Psoas muscle (tissue), 8 donors: Measurements from ENCODE around the gene WBP1. TPM values are rescaled to one million over a fixed set of nuclear protein-coding genes. Genes with fewer than 3 reads are reported as not detected.
A peak's percentile ranks its signal among the peaks of the same experiment; 100 is the strongest.

Source experiments
- ATAC-seq, 4 donors: fragments of 200-7000 bp; cut with Tn5 transposase; one replicate each; pipeline ENCODE4 v1.9.1; 2020; ENCODE audit warnings: moderate library complexity in 3 of 4, mild to moderate bottlenecking in 2 of 4
- DNase-seq, 2 donors: peaks; one replicate each; pipeline ENCODE4 v3.0.0-alpha.2; 2020
- H3K27ac ChIP-seq: fragments of 200-600 bp; one replicate; pipeline ENCODE4 v1.8.0; 2022
- H3K27me3 ChIP-seq, 3 donors: fragments of 200-600 bp in 1 of 3; one replicate each; pipeline versions ENCODE4 v1.6.1 to v1.8.0; 2013 to 2022; ENCODE audit warnings: low read length in 2 of 3, mild to moderate bottlenecking in 2 of 3, moderate library complexity in 1 of 3; ENCODE audit not compliant: insufficient read depth in 3 of 3
- H3K36me3 ChIP-seq, 2 donors: fragments of 200-600 bp in 1 of 2; one replicate each; pipeline versions ENCODE4 v1.6.1 to v1.8.0; 2013 to 2022; ENCODE audit warnings: low read depth in 1 of 2, mild to moderate bottlenecking in 1 of 2, moderate library complexity in 1 of 2; ENCODE audit not compliant: insufficient read depth in 1 of 2
- H3K4me1 ChIP-seq: fragments of 200-600 bp; one replicate; pipeline ENCODE4 v1.8.0; 2022
- H3K4me3 ChIP-seq: fragments of 200-600 bp; one replicate; pipeline ENCODE4 v1.8.0; 2022; ENCODE audit warnings: mild to moderate bottlenecking
- H3K9me3 ChIP-seq: fragments of 200-600 bp; one replicate; pipeline ENCODE4 v1.8.0; 2022
- CTCF ChIP-seq: fragments of 200-600 bp; IDR thresholded peaks from one replicate; pipeline ENCODE4 v1.8.0; 2022; ENCODE audit warnings: antibody characterized with exemption
- WGBS, 3 donors: extraction: QIAGEN DNeasy Blood & Tissue Kit; methylation state at CpG; one replicate each; pipeline versions ENCODE4 v1.1.6 to v1.1.7; 2013; 5-methylcytosine and 5-hydroxymethylcytosine counted together
- intact Hi-C, 2 donors: fragments of 100-400 bp; cut with DNase I; formaldehyde crosslinking; loops; one replicate each; pipeline versions ENCODE4 v1.11.0 to v1.14.2; 2022
- polyA plus RNA-seq, 3 donors: library from polyadenylated mRNA; stranded (reverse); fragments of 200-250 nt; gene quantifications; one replicate each; pipeline ENCODE4 v1.2.3, GENCODE V29; 2013
- total RNA-seq, 4 donors: library from RNA; stranded (reverse); fragmentation: NEBNext Ultra II Directional in 2 of 4; extraction: Animal tissue kit (Norgen Biotek cat#: 25700) in 2 of 4; gene quantifications; one replicate each; pipeline versions ENCODE4 v1.2.1 to v1.2.4, GENCODE V29; 2021 to 2023
- donor health status: healthy with polysubstance abuse.
- donor health status: DM: no; HTN: no; CAD: no; lungs with moderate emphysema.
- donor health status: Bipolar disorder and iron deficiency.
- donor health status: healthy.
- donor health status: DM: yes; HTN: yes; CAD: no.
- donor health status: DM: no; HTN: no; CAD: no.
- donor health status: DM: no; HTN: no; CAD: no.
- donor health status: DM: yes; HTN: yes; CAD: no.

Gene WBP1
- total and polyA plus RNA-seq, 7 donors = 19.4 to 41.3 (median 24.4) TPM

DNA sequence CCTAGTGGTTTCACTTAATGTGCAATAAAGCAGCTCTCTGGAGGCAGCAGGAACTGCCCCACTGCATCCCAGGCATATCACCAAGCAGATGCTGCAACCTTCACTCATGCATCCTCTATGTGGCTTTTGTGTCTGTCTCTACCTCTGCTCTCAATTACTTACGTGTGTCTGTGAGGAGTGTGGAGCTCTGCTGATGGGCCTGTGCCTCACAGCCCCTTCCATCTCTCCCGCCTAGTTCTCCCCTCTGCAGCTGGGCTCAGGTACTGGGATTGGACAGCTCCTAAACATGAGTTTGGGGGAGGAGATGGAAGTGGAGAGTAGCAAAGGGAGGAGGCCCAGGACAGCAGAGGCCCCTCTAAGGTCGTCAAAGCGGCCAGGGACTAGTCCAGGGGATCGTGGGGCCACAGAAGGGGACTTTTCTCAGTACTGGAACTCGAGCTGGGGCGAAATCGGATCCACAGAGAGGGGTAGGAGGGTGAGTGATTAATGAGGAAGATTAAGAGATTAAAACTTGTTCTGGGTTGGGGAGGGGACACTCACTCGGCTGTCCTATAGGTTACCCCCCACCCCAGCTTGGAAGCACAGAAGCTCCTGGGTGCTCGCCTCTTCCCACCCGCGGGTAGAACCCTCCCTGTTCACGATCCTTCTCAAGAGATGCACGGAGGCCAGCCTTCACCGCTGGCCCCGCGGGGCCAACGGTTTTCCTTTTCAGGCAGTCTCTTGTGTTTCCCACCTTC is 43.3 kb downstream of the WBP1 start:
- H3K4me3 ChIP-seq = no peak overlapping the region
- DNase-seq (no peak), ATAC-seq (no peak)
- H3K4me1 ChIP-seq = peaks cover 26% of the 10 kb centered on the region
- intact Hi-C loops = no loop called here
- TF ChIP-seq CTCF = no peak
- H3K27me3 ChIP-seq = peaks cover 0 to 83% (median 32%) of the 10 kb centered on the region in 3 donors
- no peaks in the 10 kb centered on the region for H3K9me3 ChIP-seq
- H3K36me3 ChIP-seq = peaks cover 0 to 21% of the 10 kb centered on the region in 2 donors
- 67 to 76% (median 72%) methylated on average over 17 to 18 of the region's 18 CpGs for WGBS, 3 donors
- no peak overlapping the region for H3K27ac ChIP-seq

- Histone ChIP-seq H3K27me3 (peaks cover 0 to 81% (median 26%) of the 10 kb centered on the region in 3 donors), H3K4me1 (peaks cover 31% of the 10 kb centered on the region), H3K27ac (peak overlapping the region; percentile 62), H3K4me3 (peak overlapping the region; percentile 67), H3K36me3 (peaks cover 0 to 22% of the 10 kb centered on the region in 2 donors), H3K9me3 (no peaks in the 10 kb centered on the region)
- intact Hi-C loops = no loop called here
- ATAC-seq (no peak), DNase-seq (no peak)
- TF ChIP-seq CTCF = no peak
- WGBS, 3 donors = 28 to 44% (median 30%) methylated on average over 32 of the region's 32 CpGs
Measured at GRCh38 chr2:74502147-74502719, 44.0 kb downstream of the WBP1 start.

GRCh38 chr2:74502720-74503505 is 44.7 kb downstream of the WBP1 start:
- intact Hi-C loops = no loop called here
- Histone ChIP-seq H3K4me3 (peak overlapping the region; percentile 67), H3K9me3 (no peaks in the 10 kb centered on the region), H3K27me3 (peaks cover 0 to 74% (median 22%) of the 10 kb centered on the region in 3 donors), H3K4me1 (peaks cover 27% of the 10 kb centered on the region), H3K36me3 (peaks cover 0 to 22% of the 10 kb centered on the region in 2 donors), H3K27ac (peak overlapping the region; percentile 62)
- peak in 3 of 4 donors; percentile 25 to 39 (median 33) for ATAC-seq
- peak; percentile 85 to 90 for DNase-seq
- no peak for TF ChIP-seq CTCF
- 5 to 13% (median 7%) methylated on average over 54 to 67 of the region's 67 CpGs for WGBS, 3 donors

GRCh38 chr2:74503506-74504475 is 45.6 kb downstream of the WBP1 start:
- 49 to 55% (median 49%) methylated on average over 44 to 45 of the region's 45 CpGs for WGBS, 3 donors
- intact Hi-C loops = no loop called here
- H3K27ac ChIP-seq = peak overlapping the region; percentile 62
- H3K4me3 ChIP-seq = peak overlapping the region; percentile 67
- peaks cover 0 to 70% (median 18%) of the 10 kb centered on the region in 3 donors for H3K27me3 ChIP-seq
- H3K4me1 ChIP-seq = peaks cover 23% of the 10 kb centered on the region
- TF ChIP-seq CTCF = no peak
- peaks cover 0 to 22% of the 10 kb centered on the region in 2 donors for H3K36me3 ChIP-seq
- DNase-seq (no peak), ATAC-seq (no peak)
- H3K9me3 ChIP-seq = no peaks in the 10 kb centered on the region
